Measurements from ENCODE around the gene FPR2. TPM values are rescaled to one million over a fixed set of nuclear protein-coding genes. Genes with fewer than 3 reads are reported as not detected.
"Not testable (repeated sequence)": the region's sequence is repeated elsewhere in the genome, so short reads cannot be mapped to it uniquely, and the experiment has no call there.

FPR2 gene
- total and polyA plus RNA-seq, 9 donors: 0.21 to 2.4 (median 0.95) TPM

DNA sequence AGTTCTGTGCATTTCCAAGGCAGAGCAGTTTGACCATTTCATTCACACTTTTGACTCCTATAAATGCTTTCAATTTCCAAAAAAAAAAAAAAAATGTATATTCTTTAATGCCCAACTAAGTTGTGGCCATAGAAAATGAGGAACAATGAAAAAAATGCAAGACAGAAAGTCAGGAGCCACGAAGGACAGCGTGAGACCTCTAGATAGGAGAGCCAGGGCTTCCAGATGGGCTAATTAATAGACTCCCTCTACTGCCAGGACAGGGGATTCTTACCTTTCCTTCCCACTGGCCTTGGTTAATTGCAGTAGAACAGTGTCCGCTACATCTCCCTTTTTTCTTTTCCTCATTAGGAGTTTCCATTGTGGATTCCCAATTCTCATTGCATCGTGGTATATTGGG lies 42.5 kb downstream of the FPR2 start:
- 75 to 80% (median 77%) methylated on average over 4 of the region's 4 CpGs for WGBS, 3 donors
- intact Hi-C loops (cut with DNase I): no loop called here
- H3K27ac ChIP-seq: no peak overlapping the region

DNA sequence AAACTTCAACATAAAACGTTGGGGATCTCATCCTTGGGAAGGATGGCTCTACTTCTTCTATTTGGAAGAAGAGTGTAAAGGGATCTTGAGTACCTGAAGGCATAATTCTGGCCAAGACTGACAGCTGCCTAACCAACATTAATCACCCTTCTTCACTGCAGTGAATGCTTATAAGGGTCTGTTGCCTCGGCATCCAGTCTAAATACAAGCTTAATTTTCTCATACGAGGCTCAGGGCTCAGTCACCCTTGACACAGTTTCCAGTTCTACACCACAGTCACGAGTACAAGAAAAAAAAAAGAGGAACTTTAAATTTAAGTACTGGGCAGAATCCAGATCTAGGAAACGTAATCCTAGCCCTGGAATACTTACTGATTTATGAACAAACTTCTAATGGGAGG lies 43.0 kb downstream of the FPR2 start:
- Histone ChIP-seq H3K36me3 (no peaks in the 10 kb centered on the region), H3K4me3 (no peak overlapping the region), H3K27ac (no peak overlapping the region), H3K9me3 (no peaks in the 10 kb centered on the region), H3K27me3 (no peaks in the 10 kb centered on the region), H3K4me1 (ENCODE audit: insufficient read depth) (peaks cover 12% of the 10 kb centered on the region)
- intact Hi-C loops (cut with DNase I): no loop called here
- TF ChIP-seq EP300 (IDR thresholded peaks at IDR 0.05) (no peak), POLR2A (IDR thresholded peaks at IDR 0.05) (no peak), CTCF (IDR thresholded peaks at IDR 0.05) (no peak)
- DNase-seq: no peak
- 52 to 63% (median 57%) methylated on average over 5 of the region's 5 CpGs for WGBS, 3 donors

More for the DNA sequence above, 42.5 kb downstream of the FPR2 start:
- TF ChIP-seq EP300 (IDR thresholded peaks at IDR 0.05) (no peak), POLR2A (IDR thresholded peaks at IDR 0.05) (no peak), CTCF (IDR thresholded peaks at IDR 0.05) (no peak)
- peaks cover 14% of the 10 kb centered on the region for H3K4me1 ChIP-seq (ENCODE audit: insufficient read depth)
- no peak overlapping the region for H3K4me3 ChIP-seq
- no peaks in the 10 kb centered on the region for H3K9me3 ChIP-seq
- no peaks in the 10 kb centered on the region for H3K36me3 ChIP-seq
- no peaks in the 10 kb centered on the region for H3K27me3 ChIP-seq
- no peak for DNase-seq

- H3K27me3 ChIP-seq; H3K27ac ChIP-seq; intact Hi-C loops (cut with DNase I); H3K36me3 ChIP-seq; DNase-seq; H3K4me1 ChIP-seq (ENCODE audit: insufficient read depth); H3K4me3 ChIP-seq; H3K9me3 ChIP-seq: not testable (repeated sequence)
- WGBS, 3 donors: 86 to 88% (median 87%) methylated on average over 9 of the region's 9 CpGs
Measured at GRCh38 chr19:51804789-51805188, 43.8 kb downstream of the FPR2 start.

DNA sequence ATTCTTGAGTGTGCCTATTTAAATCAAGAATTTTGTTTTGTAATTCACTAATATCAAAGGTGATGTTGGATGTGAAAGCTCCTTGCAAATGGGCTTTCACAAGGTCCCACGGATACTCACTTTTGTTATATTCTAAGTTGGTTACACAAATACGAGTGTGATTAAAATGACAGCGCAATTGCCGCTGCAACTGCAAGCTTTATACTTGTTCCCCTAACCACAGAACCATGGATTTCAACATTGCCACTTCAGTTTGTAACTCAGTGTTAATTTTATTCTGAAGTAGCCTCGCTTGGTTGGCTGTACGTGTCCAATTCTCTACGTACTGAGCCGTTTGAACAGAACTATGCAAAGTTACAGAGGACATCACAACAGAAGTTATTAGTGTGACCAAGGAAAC lies 44.4 kb downstream of the FPR2 start:
- DNase-seq; H3K27ac ChIP-seq; H3K4me3 ChIP-seq; H3K4me1 ChIP-seq (ENCODE audit: insufficient read depth); H3K27me3 ChIP-seq; intact Hi-C loops (cut with DNase I); H3K9me3 ChIP-seq; H3K36me3 ChIP-seq: not testable (repeated sequence)
- WGBS, 3 donors: 91 to 95% (median 92%) methylated on average over 8 of the region's 8 CpGs

DNA sequence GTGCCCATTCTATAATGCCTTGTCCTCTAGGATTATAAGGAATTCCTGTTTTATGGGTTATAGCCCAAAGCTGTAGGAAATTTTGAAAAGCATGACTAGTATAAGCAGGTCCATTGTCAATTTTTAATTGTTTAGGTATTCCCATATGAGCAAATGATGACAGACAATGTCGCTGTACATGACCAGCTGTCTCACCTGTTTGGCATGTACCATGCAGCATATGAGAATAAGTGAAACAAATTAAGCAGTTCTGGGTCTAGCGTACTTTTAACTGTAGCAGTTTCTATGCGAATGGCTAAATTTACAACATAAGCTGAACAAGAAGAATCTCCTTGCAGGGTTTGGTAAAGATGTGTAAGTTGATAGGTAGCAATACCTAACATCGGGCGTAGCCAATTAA lies 45.6 kb downstream of the FPR2 start:
- H3K4me1 ChIP-seq (ENCODE audit: insufficient read depth); DNase-seq; H3K9me3 ChIP-seq; H3K4me3 ChIP-seq; H3K27me3 ChIP-seq; H3K36me3 ChIP-seq; intact Hi-C loops (cut with DNase I); H3K27ac ChIP-seq: not testable (repeated sequence)
- WGBS, 3 donors: 82 to 94% (median 86%) methylated on average over 5 of the region's 5 CpGs

DNA sequence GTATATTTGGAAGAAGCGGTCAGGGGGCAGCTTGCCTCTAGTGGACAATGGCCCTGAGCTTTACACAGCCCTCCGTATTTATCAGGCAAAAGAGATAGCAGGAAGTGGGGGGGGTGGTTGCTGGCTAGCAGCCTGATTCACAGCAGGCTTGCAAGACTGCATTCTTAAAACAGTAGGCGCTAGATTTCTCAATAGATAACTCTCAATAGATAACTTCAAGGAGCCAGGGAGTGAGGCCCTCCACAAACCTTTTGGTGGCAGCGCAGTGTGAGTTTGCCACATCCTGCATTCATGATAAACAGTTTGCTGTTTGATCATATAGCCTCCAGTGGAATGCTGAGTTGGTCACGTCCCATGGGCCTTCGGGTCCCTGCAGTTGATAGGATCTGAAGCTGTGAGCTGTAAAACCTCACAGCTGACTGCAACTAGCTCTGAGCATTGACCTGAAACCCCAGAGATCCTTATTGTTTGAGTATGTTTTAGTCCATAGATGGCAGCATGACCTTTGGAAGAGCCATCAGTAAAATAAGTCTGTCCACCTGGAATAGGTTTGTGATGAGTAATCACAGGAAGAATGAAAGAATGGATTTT lies 46.2 kb downstream of the FPR2 start:
- H3K36me3 ChIP-seq: no peaks in the 10 kb centered on the region
- peaks cover 0 to 5% of the 10 kb centered on the region in 2 donors for H3K9me3 ChIP-seq
- no peak overlapping the region for H3K27ac ChIP-seq
- no peaks in the 10 kb centered on the region for H3K27me3 ChIP-seq
- WGBS, 3 donors: 44 to 53% (median 46%) methylated on average over 6 of the region's 6 CpGs
- intact Hi-C loops (cut with DNase I): no loop called here
- no peak overlapping the region for H3K4me3 ChIP-seq
- no peaks in the 10 kb centered on the region for H3K4me1 ChIP-seq (ENCODE audit: insufficient read depth)
- no peak for TF ChIP-seq CTCF (IDR thresholded peaks at IDR 0.05)
- TF ChIP-seq POLR2A (IDR thresholded peaks at IDR 0.05): no peak
- TF ChIP-seq EP300 (IDR thresholded peaks at IDR 0.05): no peak
- peak in 1 of 5 donors; percentile 59 for DNase-seq

Measured in ovary (tissue), 9 donors.